ENCODE results near the gene C1orf105. TPM values are rescaled to one million over a fixed set of nuclear protein-coding genes. Genes with fewer than 3 reads are reported as not detected.

The C1orf105 gene
- total RNA-seq, 6 donors from 2014 or later, result not detected

DNA sequence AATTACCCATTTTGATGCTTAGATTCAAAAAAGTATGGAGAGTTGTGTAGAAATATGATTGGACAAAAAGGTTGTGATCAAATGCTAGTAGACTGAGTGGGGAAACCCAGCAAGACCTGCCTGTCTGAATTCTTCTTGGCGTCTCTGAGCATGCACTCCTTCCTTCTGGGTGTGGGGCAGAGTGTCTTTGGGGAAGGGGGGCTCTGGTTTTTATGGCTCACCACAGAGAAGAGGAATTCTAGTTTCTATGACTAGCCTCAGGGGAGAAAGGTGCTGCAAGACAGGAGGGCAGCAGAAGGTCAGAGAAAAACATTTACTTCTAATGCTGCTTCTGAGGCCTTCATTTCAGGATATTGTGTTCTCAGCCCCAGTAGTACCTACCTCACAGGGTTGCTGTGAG lies 57.3 kb downstream of the C1orf105 start:
- Histone ChIP-seq H3K9me3 (no peaks in the 10 kb centered on the region), H3K27me3 (no peaks in the 10 kb centered on the region), H3K27ac (no peak overlapping the region), H3K4me1 (peaks cover 4 to 15% (median 10%) of the 10 kb centered on the region in 4 donors), H3K4me3 (no peak overlapping the region), H3K36me3 (no peaks in the 10 kb centered on the region)
- ATAC-seq (ENCODE audit: low FRiP score in 2 of 2), result no peak
- TF ChIP-seq, protein P1, sequence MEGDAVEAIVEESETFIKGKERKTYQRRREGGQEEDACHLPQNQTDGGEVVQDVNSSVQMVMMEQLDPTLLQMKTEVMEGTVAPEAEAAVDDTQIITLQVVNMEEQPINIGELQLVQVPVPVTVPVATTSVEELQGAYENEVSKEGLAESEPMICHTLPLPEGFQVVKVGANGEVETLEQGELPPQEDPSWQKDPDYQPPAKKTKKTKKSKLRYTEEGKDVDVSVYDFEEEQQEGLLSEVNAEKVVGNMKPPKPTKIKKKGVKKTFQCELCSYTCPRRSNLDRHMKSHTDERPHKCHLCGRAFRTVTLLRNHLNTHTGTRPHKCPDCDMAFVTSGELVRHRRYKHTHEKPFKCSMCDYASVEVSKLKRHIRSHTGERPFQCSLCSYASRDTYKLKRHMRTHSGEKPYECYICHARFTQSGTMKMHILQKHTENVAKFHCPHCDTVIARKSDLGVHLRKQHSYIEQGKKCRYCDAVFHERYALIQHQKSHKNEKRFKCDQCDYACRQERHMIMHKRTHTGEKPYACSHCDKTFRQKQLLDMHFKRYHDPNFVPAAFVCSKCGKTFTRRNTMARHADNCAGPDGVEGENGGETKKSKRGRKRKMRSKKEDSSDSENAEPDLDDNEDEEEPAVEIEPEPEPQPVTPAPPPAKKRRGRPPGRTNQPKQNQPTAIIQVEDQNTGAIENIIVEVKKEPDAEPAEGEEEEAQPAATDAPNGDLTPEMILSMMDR (IDR thresholded peaks at IDR 0.05), result no peak
- TF ChIP-seq POLR2A (IDR thresholded peaks at IDR 0.05), result no peak
- TF ChIP-seq POLR2AphosphoS5 (IDR thresholded peaks at IDR 0.05), result no peak
- no peak for TF ChIP-seq EP300 (IDR thresholded peaks at IDR 0.05)
- 91 to 94% methylated on average over 1 of the region's 1 CpG for WGBS, 2 donors
- DNase-seq, result no peak

DNA sequence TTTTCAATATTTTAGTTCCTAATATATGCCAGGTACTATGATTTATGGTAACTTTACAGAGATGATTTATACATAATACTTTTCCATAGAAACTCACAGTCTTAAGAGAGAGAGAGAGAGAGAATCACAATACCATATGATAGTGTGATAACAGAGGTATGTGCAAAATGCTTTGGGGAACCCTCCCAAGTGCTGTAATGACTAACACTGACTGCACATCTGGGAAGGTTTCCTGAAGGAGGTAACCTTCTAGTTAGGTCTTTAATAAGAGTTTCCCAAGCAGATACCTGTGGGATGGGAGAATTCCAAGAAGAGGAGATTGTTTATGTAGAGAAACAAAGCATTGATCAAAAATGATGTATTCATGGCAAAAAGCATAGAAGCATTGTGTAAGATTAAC lies 58.0 kb downstream of the C1orf105 start:
- Histone ChIP-seq H3K36me3 (no peaks in the 10 kb centered on the region), H3K27ac (no peak overlapping the region), H3K27me3 (no peaks in the 10 kb centered on the region), H3K4me3 (no peak overlapping the region), H3K9me3 (no peaks in the 10 kb centered on the region), H3K4me1 (peaks cover 5 to 11% (median 7%) of the 10 kb centered on the region in 4 donors)
- DNase-seq (no peak), ATAC-seq (ENCODE audit: low FRiP score in 2 of 2) (no peak)
- TF ChIP-seq, protein P1 (IDR thresholded peaks at IDR 0.05), result no peak
- no peak for TF ChIP-seq POLR2A (IDR thresholded peaks at IDR 0.05)
- TF ChIP-seq EP300 (IDR thresholded peaks at IDR 0.05), result no peak
- no peak for TF ChIP-seq POLR2AphosphoS5 (IDR thresholded peaks at IDR 0.05)

DNA sequence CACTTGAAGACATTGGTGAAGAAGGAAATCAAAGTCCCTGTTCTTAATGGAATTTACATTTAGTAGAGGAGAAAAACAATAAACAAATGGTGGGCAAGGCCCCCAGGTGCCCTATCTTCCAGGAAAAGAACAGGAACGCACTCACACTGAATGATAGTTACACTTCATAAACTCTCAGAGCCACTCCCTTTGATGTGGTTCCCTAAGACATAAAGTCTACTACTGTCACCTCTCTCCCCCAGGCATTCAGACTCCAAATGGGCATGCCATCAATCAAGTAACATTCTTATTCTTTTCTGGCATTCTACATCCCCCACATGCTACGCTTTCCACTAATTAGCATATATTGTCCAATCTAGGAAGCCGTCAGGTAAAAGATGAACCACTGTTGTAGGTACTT lies 59.9 kb downstream of the C1orf105 start:
- 84 to 86% methylated on average over 3 of the region's 3 CpGs for WGBS, 2 donors
- DNase-seq, result no peak
- Histone ChIP-seq H3K27me3 (no peaks in the 10 kb centered on the region), H3K4me3 (no peak overlapping the region), H3K9me3 (no peaks in the 10 kb centered on the region), H3K27ac (no peak overlapping the region), H3K4me1 (peaks cover 0 to 4% (median 2%) of the 10 kb centered on the region in 4 donors), H3K36me3 (no peaks in the 10 kb centered on the region)
- TF ChIP-seq POLR2AphosphoS5 (IDR thresholded peaks at IDR 0.05) (no peak), POLR2A (IDR thresholded peaks at IDR 0.05) (no peak), EP300 (IDR thresholded peaks at IDR 0.05) (no peak)
- TF ChIP-seq, protein P1 (IDR thresholded peaks at IDR 0.05), result no peak
- no peak for ATAC-seq (ENCODE audit: low FRiP score in 2 of 2)

DNA sequence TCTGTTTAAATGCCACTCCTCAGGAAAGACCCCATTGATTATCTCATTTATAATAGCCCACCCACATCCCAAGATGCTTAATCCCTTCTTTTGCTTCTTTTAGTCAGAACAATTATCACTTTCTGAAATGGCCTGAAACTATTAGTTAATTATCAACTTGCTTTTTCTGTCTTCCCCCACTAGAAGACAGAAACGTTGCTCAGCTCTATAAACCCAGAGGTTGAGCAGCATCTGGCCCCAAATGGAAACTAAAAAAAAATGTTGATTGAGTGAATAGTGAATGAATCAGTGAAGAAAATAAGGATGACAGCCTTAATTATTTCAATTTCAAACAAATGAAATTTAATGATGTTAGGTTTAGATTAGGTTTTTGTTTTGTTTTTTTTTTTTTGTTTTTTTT lies 61.6 kb downstream of the C1orf105 start:
- no peak for ATAC-seq (ENCODE audit: low FRiP score in 2 of 2)
- Histone ChIP-seq H3K27me3 (no peaks in the 10 kb centered on the region), H3K4me3 (no peak overlapping the region), H3K36me3 (no peaks in the 10 kb centered on the region), H3K4me1 (peaks cover 0 to 4% (median 0%) of the 10 kb centered on the region in 4 donors), H3K9me3 (no peaks in the 10 kb centered on the region), H3K27ac (no peak overlapping the region)
- TF ChIP-seq, protein P1 (IDR thresholded peaks at IDR 0.05), result no peak
- TF ChIP-seq POLR2AphosphoS5 (IDR thresholded peaks at IDR 0.05) (no peak), POLR2A (IDR thresholded peaks at IDR 0.05) (no peak), EP300 (IDR thresholded peaks at IDR 0.05) (no peak)
- WGBS, 2 donors, result 0% methylated on average over 1 of the region's 1 CpG
- DNase-seq, result no peak

DNA sequence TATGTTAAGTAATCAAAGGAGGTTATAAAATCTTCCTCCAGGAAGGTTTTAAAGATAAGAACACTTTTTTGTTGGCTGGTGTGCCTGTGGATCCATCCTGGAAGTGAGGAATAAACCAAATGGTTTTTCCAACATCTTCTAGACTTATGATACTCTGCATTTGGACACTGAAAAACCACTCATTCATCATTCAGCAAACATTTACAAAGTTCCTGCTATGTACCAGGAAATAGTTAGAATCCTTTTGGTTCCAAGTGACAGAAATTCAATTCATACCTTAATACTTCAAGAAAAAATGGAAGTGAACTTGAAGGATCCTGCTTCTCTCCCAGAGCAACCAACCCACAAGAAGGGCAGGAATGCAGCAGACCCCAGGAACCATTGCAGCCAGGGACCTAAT lies 63.0 kb downstream of the C1orf105 start:
- no peaks in the 10 kb centered on the region for H3K9me3 ChIP-seq
- H3K27ac ChIP-seq, result no peak overlapping the region
- H3K36me3 ChIP-seq, result no peaks in the 10 kb centered on the region
- TF ChIP-seq EP300 (IDR thresholded peaks at IDR 0.05), result no peak
- TF ChIP-seq POLR2AphosphoS5 (IDR thresholded peaks at IDR 0.05), result no peak
- no peak for TF ChIP-seq POLR2A (IDR thresholded peaks at IDR 0.05)
- TF ChIP-seq, protein P1 (IDR thresholded peaks at IDR 0.05), result no peak
- peaks cover 0 to 4% (median 0%) of the 10 kb centered on the region in 4 donors for H3K4me1 ChIP-seq
- no peaks in the 10 kb centered on the region for H3K27me3 ChIP-seq
- DNase-seq, result no peak
- no peak overlapping the region for H3K4me3 ChIP-seq
- ATAC-seq (ENCODE audit: low FRiP score in 2 of 2), result no peak

Measured in upper lobe of left lung (tissue), 6 donors.